H1 (cell line): ENCODE measurements around the gene INPP5F. TPM values are rescaled to one million over a fixed set of nuclear protein-coding genes. Genes with fewer than 3 reads are reported as not detected.

ENCODE experiments used
- BACH1 ChIP-seq: IDR thresholded peaks from 2 replicates; pipeline ENCODE4 v1.6.1; 2012; ENCODE audit warnings: low read length, improper control_type of control experiment
- CHD2 ChIP-seq: IDR thresholded peaks from 2 replicates; pipeline ENCODE4 v1.6.1; 2012; ENCODE audit warnings: low read length, improper control_type of control experiment
- CREB1 ChIP-seq: IDR thresholded peaks from 2 replicates; pipeline ENCODE4 v1.6.1; 2012; ENCODE audit warnings: inconsistent platforms
- CTBP2 ChIP-seq: IDR thresholded peaks from 2 replicates; pipeline ENCODE4 v1.7.0; 2011; ENCODE audit warnings: borderline replicate concordance, mild to moderate bottlenecking, moderate library complexity, mixed read lengths, low read length; ENCODE audit not compliant: insufficient read depth, insufficient read length
- EP300 ChIP-seq, 2 experiments: IDR thresholded peaks; 1 replicate in 1 of 2; 2 replicates in 1 of 2; pipeline ENCODE4 v1.6.1; 2011 to 2012; ENCODE audit warnings: low read depth in 2 of 2, low read length in 2 of 2, mild to moderate bottlenecking in 2 of 2, borderline replicate concordance in 1 of 2, inconsistent platforms in 1 of 2, moderate library complexity in 1 of 2
- PHF8 ChIP-seq: fragments of 200-600 bp; sonication (generic); conservative IDR thresholded peaks from 2 replicates; pipeline ENCODE4 v1.7.1; 2012; ENCODE audit warnings: low read depth, mild to moderate bottlenecking, inconsistent platforms, low read length, moderate library complexity
- SP1 ChIP-seq: IDR thresholded peaks from 2 replicates; pipeline ENCODE4 v1.6.1; 2011; ENCODE audit warnings: low read depth, low read length
- USF2 ChIP-seq: IDR thresholded peaks from 2 replicates; pipeline ENCODE4 v1.6.1; 2011; ENCODE audit warnings: low read length, improper control_type of control experiment
- polyA plus RNA-seq, 7 experiments: library from polyadenylated mRNA; depleted of rRNA in 3 of 7; stranded (reverse) in 5 of 7; unstranded in 2 of 7; fragments of >200 nt in 5 of 7; fragments of 200-250 nt in 2 of 7; gene quantifications; 1 replicate in 5 of 7; 2 replicates in 1 of 7; 4 replicates in 1 of 7; pipeline versions ENCODE4 v1.2.1 to v1.2.3, GENCODE V29; 2011 to 2013; ENCODE audit warnings: missing spikeins in 2 of 7, mixed read lengths in 2 of 7
- total RNA-seq: library from RNA; stranded (reverse); fragmentation: NEBNext Ultra II Directional; extraction: Animal tissue kit (Norgen Biotek cat#: 25700); gene quantifications from 2 replicates; pipeline ENCODE4 v1.2.1, GENCODE V29; 2021
- TF ChIP-seq, protein P1 (sequence below): IDR thresholded peaks from 2 replicates; pipeline ENCODE4 v1.6.1; 2012; ENCODE audit warnings: inconsistent platforms

INPP5F gene
- total and polyA plus RNA-seq, 2 of the 8 experiments (the other 6 are each of a cell fraction or from before 2014, with no cell fraction given), result 50.1 to 101 TPM

DNA sequence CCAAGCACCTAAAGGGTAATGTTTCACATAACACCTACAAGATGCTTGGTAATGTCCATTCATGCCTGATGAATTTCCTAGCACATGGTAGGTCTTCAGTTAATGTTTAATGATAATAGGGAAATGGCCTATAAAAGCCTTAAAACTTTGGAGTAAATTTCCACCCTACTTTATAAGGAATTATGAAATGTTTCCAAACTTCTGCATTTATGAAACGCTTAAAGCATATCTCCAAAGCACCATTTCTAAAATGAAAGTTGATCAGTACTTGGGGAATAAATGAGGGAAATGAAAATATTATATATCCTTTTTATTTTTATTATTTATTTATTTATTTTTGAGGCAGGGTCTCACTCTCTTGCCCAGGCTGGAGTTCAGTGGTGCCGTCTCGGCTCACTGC lies 51.8 kb downstream of the INPP5F start (continued):
- no peak for TF ChIP-seq BACH1
- TF ChIP-seq EP300 (IDR thresholded peaks at IDR 0.05; ENCODE audit: borderline replicate concordance in 1 of 2, low read depth in 2 of 2, low read length in 2 of 2), result no peak
- TF ChIP-seq CHD2, result no peak
- no peak for TF ChIP-seq CTBP2
- no peak for TF ChIP-seq SP1
- TF ChIP-seq CREB1, result no peak
- TF ChIP-seq, protein P1, sequence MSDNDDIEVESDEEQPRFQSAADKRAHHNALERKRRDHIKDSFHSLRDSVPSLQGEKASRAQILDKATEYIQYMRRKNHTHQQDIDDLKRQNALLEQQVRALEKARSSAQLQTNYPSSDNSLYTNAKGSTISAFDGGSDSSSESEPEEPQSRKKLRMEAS, result no peak
- no peak for TF ChIP-seq USF2
- TF ChIP-seq PHF8, result no peak
